Measurements from ENCODE around the gene PROX1. TPM values are rescaled to one million over a fixed set of nuclear protein-coding genes. Genes with fewer than 3 reads are reported as not detected.

Gene PROX1, protein sequence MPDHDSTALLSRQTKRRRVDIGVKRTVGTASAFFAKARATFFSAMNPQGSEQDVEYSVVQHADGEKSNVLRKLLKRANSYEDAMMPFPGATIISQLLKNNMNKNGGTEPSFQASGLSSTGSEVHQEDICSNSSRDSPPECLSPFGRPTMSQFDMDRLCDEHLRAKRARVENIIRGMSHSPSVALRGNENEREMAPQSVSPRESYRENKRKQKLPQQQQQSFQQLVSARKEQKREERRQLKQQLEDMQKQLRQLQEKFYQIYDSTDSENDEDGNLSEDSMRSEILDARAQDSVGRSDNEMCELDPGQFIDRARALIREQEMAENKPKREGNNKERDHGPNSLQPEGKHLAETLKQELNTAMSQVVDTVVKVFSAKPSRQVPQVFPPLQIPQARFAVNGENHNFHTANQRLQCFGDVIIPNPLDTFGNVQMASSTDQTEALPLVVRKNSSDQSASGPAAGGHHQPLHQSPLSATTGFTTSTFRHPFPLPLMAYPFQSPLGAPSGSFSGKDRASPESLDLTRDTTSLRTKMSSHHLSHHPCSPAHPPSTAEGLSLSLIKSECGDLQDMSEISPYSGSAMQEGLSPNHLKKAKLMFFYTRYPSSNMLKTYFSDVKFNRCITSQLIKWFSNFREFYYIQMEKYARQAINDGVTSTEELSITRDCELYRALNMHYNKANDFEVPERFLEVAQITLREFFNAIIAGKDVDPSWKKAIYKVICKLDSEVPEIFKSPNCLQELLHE
- 0.13 and 0.22 TPM in 2 replicates for total RNA-seq

DNA sequence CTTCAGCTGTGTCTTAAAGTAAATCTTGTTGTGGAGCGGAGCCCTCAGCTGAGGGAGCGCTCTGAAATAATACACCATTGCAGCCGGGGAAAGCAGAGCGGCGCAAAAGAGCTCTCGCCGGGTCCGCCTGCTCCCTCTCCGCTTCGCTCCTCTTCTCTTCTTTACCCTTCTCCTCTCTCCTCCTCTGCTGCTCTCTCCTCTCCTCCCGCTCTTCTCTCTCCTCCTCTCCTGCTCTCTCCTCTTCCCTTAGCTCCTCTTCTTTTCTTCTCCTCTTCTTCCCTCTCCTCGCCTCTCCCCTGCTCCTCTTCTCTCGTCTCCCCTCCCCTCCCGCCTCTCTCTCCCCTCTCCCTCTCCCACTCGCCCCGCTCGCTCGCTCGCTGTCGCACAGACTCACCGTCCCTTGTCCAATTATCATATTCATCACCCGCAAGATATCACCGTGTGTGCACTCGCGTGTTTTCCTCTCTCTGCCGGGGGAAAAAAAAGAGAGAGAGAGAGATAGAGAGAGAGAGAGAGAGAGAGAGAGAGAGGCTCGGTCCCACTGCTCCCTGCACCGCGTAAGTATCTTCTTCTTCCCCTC lies at the start of gene PROX1:
PROX1 (plus strand) TSS at position 47 of the 580 bp plus-strand sequence. CDS start 8,563 bp downstream, outside the sequence.

